ENCODE data around the gene PRKAG2.

DNA sequence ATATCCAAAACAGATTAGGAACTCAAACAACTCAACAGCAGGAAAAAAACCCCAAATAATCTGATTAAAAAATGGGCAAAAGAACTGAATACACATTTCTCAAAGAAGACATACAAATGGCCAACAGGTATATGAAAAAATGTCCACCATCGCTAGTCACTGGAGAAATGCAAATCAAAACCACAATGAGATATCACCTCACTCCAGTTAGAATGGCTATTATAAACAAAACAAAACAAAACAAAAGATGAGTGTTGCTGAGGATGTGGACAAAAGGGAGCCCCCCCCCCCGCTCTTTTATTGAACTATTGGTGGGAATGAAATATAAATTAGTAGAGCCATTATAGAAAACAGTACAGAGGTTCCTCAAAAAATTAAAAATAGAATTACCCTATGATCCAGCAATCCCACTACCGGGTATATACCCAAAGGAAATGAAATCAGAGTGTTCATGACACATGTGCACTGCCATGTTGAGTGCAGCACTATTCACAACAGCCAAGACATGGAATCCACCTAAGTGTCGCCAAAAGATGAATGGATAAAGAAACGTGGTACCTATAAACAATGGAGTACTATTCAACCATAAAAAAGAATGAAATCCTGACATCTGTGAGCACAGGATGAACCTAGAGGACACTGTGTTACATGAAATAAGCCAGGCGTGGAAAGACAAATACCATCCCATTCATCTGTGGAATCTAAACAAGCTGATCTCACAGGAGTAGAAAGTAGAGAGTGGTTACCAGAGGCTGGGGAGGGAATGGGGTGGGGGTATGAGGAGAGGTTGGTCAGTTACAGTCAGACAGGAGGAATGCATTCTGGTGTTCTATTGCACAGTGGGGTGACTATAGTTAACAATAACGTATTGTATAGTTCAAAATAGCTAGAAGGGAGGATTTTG, 279.1 kb downstream of the PRKAG2 start:
- TF ChIP-seq, protein P1, sequence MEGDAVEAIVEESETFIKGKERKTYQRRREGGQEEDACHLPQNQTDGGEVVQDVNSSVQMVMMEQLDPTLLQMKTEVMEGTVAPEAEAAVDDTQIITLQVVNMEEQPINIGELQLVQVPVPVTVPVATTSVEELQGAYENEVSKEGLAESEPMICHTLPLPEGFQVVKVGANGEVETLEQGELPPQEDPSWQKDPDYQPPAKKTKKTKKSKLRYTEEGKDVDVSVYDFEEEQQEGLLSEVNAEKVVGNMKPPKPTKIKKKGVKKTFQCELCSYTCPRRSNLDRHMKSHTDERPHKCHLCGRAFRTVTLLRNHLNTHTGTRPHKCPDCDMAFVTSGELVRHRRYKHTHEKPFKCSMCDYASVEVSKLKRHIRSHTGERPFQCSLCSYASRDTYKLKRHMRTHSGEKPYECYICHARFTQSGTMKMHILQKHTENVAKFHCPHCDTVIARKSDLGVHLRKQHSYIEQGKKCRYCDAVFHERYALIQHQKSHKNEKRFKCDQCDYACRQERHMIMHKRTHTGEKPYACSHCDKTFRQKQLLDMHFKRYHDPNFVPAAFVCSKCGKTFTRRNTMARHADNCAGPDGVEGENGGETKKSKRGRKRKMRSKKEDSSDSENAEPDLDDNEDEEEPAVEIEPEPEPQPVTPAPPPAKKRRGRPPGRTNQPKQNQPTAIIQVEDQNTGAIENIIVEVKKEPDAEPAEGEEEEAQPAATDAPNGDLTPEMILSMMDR (IDR thresholded peaks at IDR 0.05) = no peak
- no peak for TF ChIP-seq ZFX (IDR thresholded peaks at IDR 0.05; ENCODE audit: borderline replicate concordance)
